H1 (cell line): Measurements from ENCODE around the gene SIGLECL1. TPM values are rescaled to one million over a fixed set of nuclear protein-coding genes. Genes with fewer than 3 reads are reported as not detected.

Source experiments
- CHD7 ChIP-seq: fragments of 300-600 bp; sonication (generic); IDR thresholded peaks from 2 replicates; pipeline ENCODE4 v1.7.1; 2012; ENCODE audit warnings: low read length, moderate library complexity, mild to moderate bottlenecking, inconsistent platforms; ENCODE audit not compliant: insufficient replicate concordance
- TBP ChIP-seq: IDR thresholded peaks from 2 replicates; pipeline ENCODE4 v1.6.1; 2011; ENCODE audit warnings: low read depth, low read length, improper control_type of control experiment
- polyA plus RNA-seq, 7 experiments: library from polyadenylated mRNA; depleted of rRNA in 3 of 7; stranded (reverse) in 5 of 7; unstranded in 2 of 7; fragments of >200 nt in 5 of 7; fragments of 200-250 nt in 2 of 7; gene quantifications; 1 replicate in 5 of 7; 2 replicates in 1 of 7; 4 replicates in 1 of 7; pipeline versions ENCODE4 v1.2.1 to v1.2.3, GENCODE V29; 2011 to 2013; ENCODE audit warnings: missing spikeins in 2 of 7, mixed read lengths in 2 of 7
- total RNA-seq: library from RNA; stranded (reverse); fragmentation: NEBNext Ultra II Directional; extraction: Animal tissue kit (Norgen Biotek cat#: 25700); gene quantifications from 2 replicates; pipeline ENCODE4 v1.2.1, GENCODE V29; 2021

The SIGLECL1 gene
- total and polyA plus RNA-seq, 2 of the 8 experiments (the other 6 are each of a cell fraction or from before 2014, with no cell fraction given) = not detected

GRCh38 chr19:51277112-51277511 lies 26.2 kb downstream of the SIGLECL1 start (continued):
- TF ChIP-seq CHD7 (no peak), TBP (no peak)
